Spinal cord (tissue), 10 donors: ENCODE measurements around the gene MITD1. TPM values are rescaled to one million over a fixed set of nuclear protein-coding genes. Genes with fewer than 3 reads are reported as not detected.

ENCODE experiments used
- DNase-seq, 6 donors: peaks; one replicate each; pipeline versions ENCODE4 v3.0.0 to v3.0.0-alpha.2; 2013 to 2015; ENCODE audit warnings: low spot score in 6 of 6, low read depth in 4 of 6
- H3K27ac ChIP-seq: one replicate; pipeline ENCODE4 v1.5.1; 2013; ENCODE audit warnings: low read depth, low read length, control low read depth
- H3K27me3 ChIP-seq: one replicate; pipeline ENCODE4 v1.6.1; 2013; ENCODE audit warnings: low read length; ENCODE audit not compliant: control insufficient read depth, insufficient read depth
- H3K36me3 ChIP-seq: one replicate; pipeline ENCODE4 v1.6.1; 2013; ENCODE audit warnings: low read length; ENCODE audit not compliant: control insufficient read depth, insufficient read depth
- H3K4me1 ChIP-seq: one replicate; pipeline ENCODE4 v1.6.1; 2013; ENCODE audit warnings: low read length; ENCODE audit not compliant: control insufficient read depth, insufficient read depth
- H3K4me3 ChIP-seq: one replicate; pipeline ENCODE4 v1.5.1; 2013; ENCODE audit warnings: low read depth, low read length, control low read depth
- H3K9me3 ChIP-seq: one replicate; pipeline ENCODE4 v1.6.1; 2013; ENCODE audit warnings: low read length; ENCODE audit not compliant: control insufficient read depth, insufficient read depth
- WGBS: methylation state at CpG from one replicate; pipeline ENCODE4 v1.1.5; 2013; ENCODE audit warnings: missing lambda C conversion rate; ENCODE audit not compliant: insufficient coverage; 5-methylcytosine and 5-hydroxymethylcytosine counted together
- polyA plus RNA-seq, 2 donors: library from polyadenylated mRNA; unstranded; fragments of 120-200 nt; gene quantifications; one replicate each; pipeline ENCODE4 v1.2.1, GENCODE V29; 2013; ENCODE audit not compliant: insufficient read length in 2 of 2
- total RNA-seq, 2 donors: library from RNA; depleted of rRNA in 1 of 2; stranded (reverse); fragments of 120-200 nt in 1 of 2; fragments of >200 nt in 1 of 2; gene quantifications; one replicate each; pipeline versions ENCODE4 v1.2.3 to v1.2.4, GENCODE V29; 2013 to 2014
- donor health status: healthy.

The MITD1 gene
- total and polyA plus RNA-seq, 4 donors = 24.4 to 37.7 (median 31.7) TPM

DNA sequence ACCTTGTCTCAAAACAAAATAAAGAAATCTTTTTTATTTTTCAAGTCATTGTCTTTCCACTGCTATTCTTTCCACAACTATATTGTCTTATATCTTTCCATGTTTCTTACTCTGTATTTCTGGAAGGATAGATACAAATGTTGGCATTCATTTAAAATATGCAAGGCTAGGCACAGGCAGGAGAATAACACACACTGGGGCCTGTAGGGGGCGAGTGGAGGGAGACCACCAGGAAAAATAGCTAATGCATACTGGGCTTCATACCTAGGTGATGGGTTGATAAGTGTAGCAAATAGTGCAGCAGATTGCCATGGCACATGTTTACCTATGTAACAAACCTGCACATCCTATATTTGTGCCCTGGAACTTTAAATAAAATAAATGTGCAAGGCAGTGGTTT, 9.7 kb upstream of the MITD1 start:
- H3K9me3 ChIP-seq = no peaks in the 10 kb centered on the region
- H3K27me3 ChIP-seq = no peaks in the 10 kb centered on the region
- H3K27ac ChIP-seq = no peak overlapping the region
- no peaks in the 10 kb centered on the region for H3K4me1 ChIP-seq
- DNase-seq = no peak
- H3K4me3 ChIP-seq = no peak overlapping the region
- WGBS = 88% methylated on average over 1 of the region's 1 CpG
- H3K36me3 ChIP-seq = peaks cover 26% of the 10 kb centered on the region

- no peaks in the 10 kb centered on the region for H3K27me3 ChIP-seq
- H3K36me3 ChIP-seq = peaks cover 20% of the 10 kb centered on the region
- no peaks in the 10 kb centered on the region for H3K4me1 ChIP-seq
- DNase-seq = no peak
- H3K27ac ChIP-seq = no peak overlapping the region
- WGBS = no CpG with 5 or more reads among the region's 3 CpGs
- no peaks in the 10 kb centered on the region for H3K9me3 ChIP-seq
- no peak overlapping the region for H3K4me3 ChIP-seq
Observed at GRCh38 chr2:99188357-99188756, 7.5 kb upstream of the MITD1 start.

DNA sequence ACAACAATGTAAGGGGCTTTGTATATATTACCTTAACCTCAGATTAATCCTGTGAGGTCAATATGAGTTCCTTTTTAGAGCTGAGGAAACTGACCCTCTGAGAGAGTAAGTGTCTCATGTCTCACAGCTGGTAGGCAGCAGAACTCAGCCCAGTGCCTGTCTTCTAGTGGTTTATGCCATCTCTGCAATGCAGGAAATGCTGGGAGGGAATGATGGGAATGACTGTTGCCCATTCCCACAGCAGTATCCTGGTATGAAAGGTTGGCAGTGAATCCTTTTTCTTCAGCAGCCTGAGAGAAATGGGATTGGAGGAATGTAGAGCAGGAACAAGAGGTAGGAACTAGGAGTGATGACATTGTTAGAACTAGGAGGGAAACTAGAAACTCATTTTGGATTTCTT, 6.2 kb upstream of the MITD1 start:
- Histone ChIP-seq H3K9me3 (no peaks in the 10 kb centered on the region), H3K27ac (no peak overlapping the region), H3K4me1 (peaks cover 4% of the 10 kb centered on the region), H3K36me3 (peaks cover 20% of the 10 kb centered on the region), H3K4me3 (no peak overlapping the region), H3K27me3 (no peaks in the 10 kb centered on the region)
- DNase-seq = no peak

DNA sequence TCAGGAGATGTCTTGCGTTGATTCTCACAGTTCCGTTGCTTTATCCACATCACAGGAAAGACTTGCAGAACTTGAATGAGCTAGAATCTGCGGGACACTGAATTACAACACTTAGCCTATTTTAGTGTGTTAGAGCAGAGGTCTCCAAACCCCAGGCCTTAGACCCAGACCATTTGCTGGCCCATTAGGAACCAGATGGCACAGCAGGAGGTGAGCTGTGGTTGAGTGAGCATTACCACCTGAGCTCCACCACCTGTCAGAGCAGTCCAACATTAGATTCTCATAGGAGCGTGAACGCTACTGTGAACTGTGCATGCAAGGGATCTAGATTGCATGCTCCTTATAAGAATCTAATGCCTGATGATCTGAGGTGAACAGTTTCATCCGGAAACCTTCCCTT, 4.0 kb upstream of the MITD1 start:
- DNase-seq = no peak
- Histone ChIP-seq H3K9me3 (no peaks in the 10 kb centered on the region), H3K27me3 (no peaks in the 10 kb centered on the region), H3K36me3 (peaks cover 10% of the 10 kb centered on the region), H3K4me1 (peaks cover 7% of the 10 kb centered on the region), H3K27ac (no peak overlapping the region), H3K4me3 (no peak overlapping the region)
- WGBS = no CpG with 5 or more reads among the region's 6 CpGs

DNA sequence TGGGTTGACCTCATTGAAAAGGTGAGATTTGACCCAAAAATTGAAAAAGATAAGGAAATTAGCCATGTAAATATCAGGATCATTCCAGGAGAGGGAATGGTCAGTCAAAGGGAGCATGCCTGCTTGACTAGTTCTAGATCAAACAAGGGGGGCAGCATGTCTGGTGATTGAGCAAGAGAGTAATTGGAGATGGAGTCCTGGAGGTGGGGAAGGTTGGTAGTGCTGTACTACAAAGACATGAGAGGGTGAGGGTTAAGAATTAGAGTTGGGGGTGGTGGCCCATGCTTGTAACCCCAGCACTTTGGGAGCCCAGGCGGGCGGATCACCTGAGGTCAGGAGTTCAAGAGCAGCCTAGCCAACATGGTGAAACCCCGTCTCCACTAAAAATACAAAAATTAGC, 2.2 kb upstream of the MITD1 start:
- Histone ChIP-seq H3K36me3 (peaks cover 5% of the 10 kb centered on the region), H3K9me3 (no peaks in the 10 kb centered on the region), H3K4me1 (peaks cover 11% of the 10 kb centered on the region), H3K27ac (no peak overlapping the region), H3K4me3 (no peak overlapping the region), H3K27me3 (no peaks in the 10 kb centered on the region)
- 100% methylated on average over 2 of the region's 3 CpGs for WGBS
- no peak for DNase-seq

DNA sequence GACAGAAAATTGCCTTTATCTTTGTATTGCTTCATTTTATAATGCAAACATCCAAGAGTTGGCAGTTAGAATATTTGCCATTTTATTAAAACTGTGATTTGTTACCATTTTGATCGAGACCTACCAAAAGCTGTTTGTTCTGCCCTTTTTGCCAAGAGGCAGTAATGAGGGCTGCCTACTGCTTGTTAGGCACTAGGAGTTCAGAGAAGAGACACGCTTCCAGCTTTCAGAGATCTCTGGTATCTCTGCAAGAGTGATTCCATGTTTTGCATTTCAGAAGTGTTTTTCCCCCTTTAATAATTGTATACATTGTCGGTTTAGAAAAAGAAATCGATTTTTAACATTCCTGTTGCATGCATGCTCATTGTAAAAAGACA, 754 bp upstream of the MITD1 start:
- 0% methylated on average over 1 of the region's 4 CpGs for WGBS
- H3K4me1 ChIP-seq = peaks cover 11% of the 10 kb centered on the region
- H3K27me3 ChIP-seq = no peaks in the 10 kb centered on the region
- peak overlapping the region; percentile 98 for H3K4me3 ChIP-seq
- H3K9me3 ChIP-seq = no peaks in the 10 kb centered on the region
- H3K27ac ChIP-seq = peak overlapping the region; percentile 84
- no peak for DNase-seq
- no peaks in the 10 kb centered on the region for H3K36me3 ChIP-seq

GRCh38 chr2:99171377-99172140, 9.3 kb downstream of the MITD1 start:
- no peaks in the 10 kb centered on the region for H3K4me1 ChIP-seq
- no peak overlapping the region for H3K4me3 ChIP-seq
- no CpG with 5 or more reads among the region's 8 CpGs for WGBS
- no peaks in the 10 kb centered on the region for H3K27me3 ChIP-seq
- peaks cover 14% of the 10 kb centered on the region for H3K36me3 ChIP-seq
- H3K27ac ChIP-seq = no peak overlapping the region
- no peak for DNase-seq
- H3K9me3 ChIP-seq = no peaks in the 10 kb centered on the region

DNA sequence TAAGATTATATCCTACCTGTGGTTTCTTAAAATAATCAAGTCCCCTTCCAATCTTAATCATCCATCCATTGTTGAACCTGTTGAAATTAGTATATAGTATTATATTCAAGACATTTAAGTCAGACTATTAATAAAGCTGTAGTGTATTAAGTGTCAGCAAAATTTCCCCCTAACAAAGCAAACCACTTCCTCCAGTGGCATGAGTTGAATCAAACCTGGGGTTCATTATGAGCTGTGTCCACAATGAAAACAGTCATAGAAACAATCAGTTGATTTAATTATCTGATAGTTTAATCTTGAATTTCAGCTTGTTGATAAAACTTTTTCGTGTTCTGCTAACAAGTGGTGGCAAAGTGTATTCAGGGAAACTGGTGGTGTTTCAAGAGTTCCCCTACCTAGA, 11.3 kb downstream of the MITD1 start:
- Histone ChIP-seq H3K4me3 (no peak overlapping the region), H3K36me3 (peaks cover 14% of the 10 kb centered on the region), H3K9me3 (no peaks in the 10 kb centered on the region), H3K27ac (no peak overlapping the region), H3K4me1 (no peaks in the 10 kb centered on the region), H3K27me3 (no peaks in the 10 kb centered on the region)
- no CpG with 5 or more reads among the region's 1 CpG for WGBS
- no peak for DNase-seq

GRCh38 chr2:99166218-99166617, 14.6 kb downstream of the MITD1 start:
- Histone ChIP-seq H3K4me3 (no peak overlapping the region), H3K4me1 (no peaks in the 10 kb centered on the region), H3K36me3 (peaks cover 6% of the 10 kb centered on the region), H3K9me3 (no peaks in the 10 kb centered on the region), H3K27ac (no peak overlapping the region), H3K27me3 (no peaks in the 10 kb centered on the region)
- no peak for DNase-seq
- 100% methylated on average over 2 of the region's 5 CpGs for WGBS

DNA sequence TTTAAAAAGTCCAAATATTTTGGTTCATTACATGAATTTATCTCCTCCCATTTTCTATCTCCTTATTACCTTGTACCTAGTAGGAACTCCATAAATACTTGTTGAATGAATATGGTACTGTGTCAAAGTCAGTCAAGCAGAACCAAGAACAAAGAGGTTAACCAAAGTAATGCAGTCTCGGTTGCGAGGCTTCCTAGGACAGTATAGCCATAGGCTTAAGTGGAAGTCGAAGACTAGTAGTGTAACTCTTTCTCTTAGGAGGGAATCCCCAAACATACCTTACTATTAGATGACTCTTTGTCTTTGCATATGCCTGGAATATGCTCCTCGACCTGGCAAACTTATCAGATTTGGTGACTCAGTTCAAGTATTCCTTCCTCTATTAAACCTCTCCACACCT, 21.3 kb downstream of the MITD1 start:
- Histone ChIP-seq H3K4me1 (no peaks in the 10 kb centered on the region), H3K27me3 (no peaks in the 10 kb centered on the region), H3K36me3 (peaks cover 6% of the 10 kb centered on the region), H3K9me3 (no peaks in the 10 kb centered on the region), H3K4me3 (no peak overlapping the region), H3K27ac (no peak overlapping the region)
- no peak for DNase-seq
- WGBS = 80% methylated on average over 1 of the region's 4 CpGs
